G401 (cell line): ENCODE results near the gene GOLT1A. TPM values are rescaled to one million over a fixed set of nuclear protein-coding genes. Genes with fewer than 3 reads are reported as not detected.

ENCODE experiments used
- DNase-seq: peaks from one replicate; pipeline ENCODE4 v3.0.0-alpha.2; 2015; ENCODE audit warnings: low spot score
- in situ Hi-C: cut with HindIII; loops from 2 replicates; pipeline ENCODE4 v1.10.0; 2016; ENCODE audit warnings: low sequenced_read_pairs, mixed read lengths
- total RNA-seq: library from RNA; depleted of rRNA; stranded (reverse); fragments of >200 nt; shearing (Covaris generic); gene quantifications from 2 replicates; pipeline ENCODE4 v1.2.3, GENCODE V29; 2014

Gene GOLT1A
- total RNA-seq, 1 experiment from 2014 or later = not detected

GRCh38 chr1:204172404-204173029 is 41.3 kb downstream of the GOLT1A start:
- no peak for DNase-seq
- in situ Hi-C loops = no loop called here

- DNase-seq = no peak
- in situ Hi-C loops = no loop called here
Measured at GRCh38 chr1:204171751-204172178, 42.0 kb downstream of the GOLT1A start.

GRCh38 chr1:204170494-204171155 is 43.2 kb downstream of the GOLT1A start:
- no peak for DNase-seq
- in situ Hi-C loops = no loop called here

- in situ Hi-C loops = no loop called here
- no peak for DNase-seq
Measured at GRCh38 chr1:204169858-204170257, 43.9 kb downstream of the GOLT1A start.

- in situ Hi-C loops = no loop called here
Measured at GRCh38 chr1:204167730-204168129, 46.1 kb downstream of the GOLT1A start.

GRCh38 chr1:204166219-204166618 is 47.6 kb downstream of the GOLT1A start, which contains the start of gene REN:
TSS of gene REN (minus strand) at chr1:204166337. CDS start at chr1:204166293, 44 bp downstream.
- DNase-seq = no peak
- in situ Hi-C loops = no loop called here

More at GRCh38 chr1:204167730-204168129, 46.1 kb downstream of the GOLT1A start:
- no peak for DNase-seq

GRCh38 chr1:204162494-204163074 is 51.2 kb downstream of the GOLT1A start:
- in situ Hi-C loops = no loop called here
- DNase-seq = peak; percentile 80

- DNase-seq = no peak
- in situ Hi-C loops = no loop called here
Measured at GRCh38 chr1:204161609-204162493, 51.9 kb downstream of the GOLT1A start.

- no peak for DNase-seq
- in situ Hi-C loops = no loop called here
Measured at GRCh38 chr1:204157962-204158361, 55.8 kb downstream of the GOLT1A start.

GRCh38 chr1:204155881-204156280 is 57.9 kb downstream of the GOLT1A start:
- in situ Hi-C loops = no loop called here
- no peak for DNase-seq

GRCh38 chr1:204154568-204155255 is 59.1 kb downstream of the GOLT1A start:
- in situ Hi-C loops = no loop called here
- DNase-seq = no peak

GRCh38 chr1:204153667-204154066 is 60.1 kb downstream of the GOLT1A start:
- no peak for DNase-seq
- in situ Hi-C loops = no loop called here

GRCh38 chr1:204152310-204153044 is 61.3 kb downstream of the GOLT1A start:
- in situ Hi-C loops = no loop called here
- no peak for DNase-seq

GRCh38 chr1:204151552-204152309 is 62.1 kb downstream of the GOLT1A start, which contains the start of gene ETNK2:
TSS of gene ETNK2 (minus strand) at chr1:204152044. CDS start at chr1:204151852, 192 bp downstream.
- no peak for DNase-seq
- in situ Hi-C loops = no loop called here

- in situ Hi-C loops = no loop called here
Measured at GRCh38 chr1:204150702-204151551, 62.9 kb downstream of the GOLT1A start.

More at GRCh38 chr1:204150702-204151551, 62.9 kb downstream of the GOLT1A start:
- no peak for DNase-seq
